ENCODE measurements around the gene AOPEP. TPM values are rescaled to one million over a fixed set of nuclear protein-coding genes. Genes with fewer than 3 reads are reported as not detected.
"Not testable (repeated sequence)": the region's sequence is repeated elsewhere in the genome, so short reads cannot be mapped to it uniquely, and the experiment has no call there.

The AOPEP gene
- total RNA-seq, 1 donor from 2014 or later = 22.1 TPM

GRCh38 chr9:95014917-95015316 is 288.4 kb downstream of the AOPEP start:
- no peak overlapping the region for H3K4me3 Mint-ChIP-seq (ENCODE audit: unreplicated experiment)
- H3K36me3 Mint-ChIP-seq (ENCODE audit: low read depth, unreplicated experiment) = peaks cover 5% of the 10 kb centered on the region
- H3K27me3 Mint-ChIP-seq (ENCODE audit: unreplicated experiment) = no peaks in the 10 kb centered on the region
- no peak overlapping the region for H3K27ac Mint-ChIP-seq (ENCODE audit: unreplicated experiment)
- H3K9me3 Mint-ChIP-seq (ENCODE audit: unreplicated experiment) = no peaks in the 10 kb centered on the region
- TF ChIP-seq CTCF (IDR thresholded peaks at IDR 0.05; ENCODE audit: unreplicated experiment) = no peak
- DNase-seq (ENCODE audit: low spot score) = no peak
- no peaks in the 10 kb centered on the region for H3K4me1 Mint-ChIP-seq (ENCODE audit: unreplicated experiment)

GRCh38 chr9:95015569-95015968 is 289.1 kb downstream of the AOPEP start:
- no peaks in the 10 kb centered on the region for H3K27me3 Mint-ChIP-seq (ENCODE audit: unreplicated experiment)
- H3K27ac Mint-ChIP-seq (ENCODE audit: unreplicated experiment) = no peak overlapping the region
- H3K9me3 Mint-ChIP-seq (ENCODE audit: unreplicated experiment) = no peaks in the 10 kb centered on the region
- peaks cover 9% of the 10 kb centered on the region for H3K36me3 Mint-ChIP-seq (ENCODE audit: low read depth, unreplicated experiment)
- no peaks in the 10 kb centered on the region for H3K4me1 Mint-ChIP-seq (ENCODE audit: unreplicated experiment)
- no peak for DNase-seq (ENCODE audit: low spot score)
- no peak for TF ChIP-seq CTCF (IDR thresholded peaks at IDR 0.05; ENCODE audit: unreplicated experiment)
- H3K4me3 Mint-ChIP-seq (ENCODE audit: unreplicated experiment) = no peak overlapping the region

DNA sequence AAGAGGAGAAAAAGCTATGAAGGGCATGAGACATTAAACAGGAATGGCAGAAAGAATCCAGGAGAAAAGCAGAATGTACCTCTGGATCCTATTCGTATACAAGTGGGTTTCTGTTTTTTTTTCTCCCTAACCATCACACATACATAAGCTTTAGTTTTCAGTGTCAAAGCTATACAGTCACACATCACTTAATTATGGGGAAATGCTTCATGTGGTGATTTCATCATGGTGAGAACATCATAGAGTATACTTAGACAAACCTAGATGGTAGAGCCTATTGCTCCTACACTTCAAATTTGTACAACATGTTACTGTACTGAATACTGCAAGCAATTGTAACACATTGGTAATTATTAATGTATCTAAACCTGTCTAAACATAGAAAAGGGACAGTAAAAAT is 290.6 kb downstream of the AOPEP start:
- Mint-ChIP-seq H3K27ac (ENCODE audit: unreplicated experiment) (no peak overlapping the region), H3K4me3 (ENCODE audit: unreplicated experiment) (no peak overlapping the region), H3K4me1 (ENCODE audit: unreplicated experiment) (no peaks in the 10 kb centered on the region), H3K36me3 (ENCODE audit: low read depth, unreplicated experiment) (peaks cover 9% of the 10 kb centered on the region), H3K9me3 (ENCODE audit: unreplicated experiment) (no peaks in the 10 kb centered on the region), H3K27me3 (ENCODE audit: unreplicated experiment) (no peaks in the 10 kb centered on the region)
- TF ChIP-seq CTCF (IDR thresholded peaks at IDR 0.05; ENCODE audit: unreplicated experiment) = no peak
- DNase-seq (ENCODE audit: low spot score) = no peak

DNA sequence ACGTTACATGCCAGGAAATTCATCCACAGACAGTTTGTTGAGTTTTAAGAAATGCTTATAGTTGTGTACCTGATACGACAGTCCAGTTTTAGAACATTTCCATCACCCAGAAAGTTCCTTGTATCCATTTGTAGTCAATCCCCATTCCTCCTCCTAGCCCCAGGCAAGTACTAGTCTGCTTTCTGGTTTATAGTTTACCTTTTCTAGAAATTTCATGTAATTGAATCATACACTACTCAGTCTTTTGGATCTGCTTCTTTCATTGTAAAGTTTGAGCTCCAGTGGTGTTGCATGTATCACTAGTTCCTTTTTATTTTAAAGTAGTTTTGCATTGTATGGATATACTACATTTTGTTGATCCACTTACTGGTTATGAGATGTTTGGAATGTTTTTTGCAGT is 291.2 kb downstream of the AOPEP start:
- no peaks in the 10 kb centered on the region for H3K27me3 Mint-ChIP-seq (ENCODE audit: unreplicated experiment)
- no peaks in the 10 kb centered on the region for H3K9me3 Mint-ChIP-seq (ENCODE audit: unreplicated experiment)
- DNase-seq (ENCODE audit: low spot score) = no peak
- TF ChIP-seq CTCF (IDR thresholded peaks at IDR 0.05; ENCODE audit: unreplicated experiment) = no peak
- no peak overlapping the region for H3K4me3 Mint-ChIP-seq (ENCODE audit: unreplicated experiment)
- peaks cover 9% of the 10 kb centered on the region for H3K36me3 Mint-ChIP-seq (ENCODE audit: low read depth, unreplicated experiment)
- H3K27ac Mint-ChIP-seq (ENCODE audit: unreplicated experiment) = no peak overlapping the region
- peaks cover 1% of the 10 kb centered on the region for H3K4me1 Mint-ChIP-seq (ENCODE audit: unreplicated experiment)

GRCh38 chr9:95018099-95018936 is 291.8 kb downstream of the AOPEP start:
- TF ChIP-seq CTCF (IDR thresholded peaks at IDR 0.05; ENCODE audit: unreplicated experiment) = no peak
- no peak overlapping the region for H3K4me3 Mint-ChIP-seq (ENCODE audit: unreplicated experiment)
- H3K27ac Mint-ChIP-seq (ENCODE audit: unreplicated experiment) = no peak overlapping the region

DNA sequence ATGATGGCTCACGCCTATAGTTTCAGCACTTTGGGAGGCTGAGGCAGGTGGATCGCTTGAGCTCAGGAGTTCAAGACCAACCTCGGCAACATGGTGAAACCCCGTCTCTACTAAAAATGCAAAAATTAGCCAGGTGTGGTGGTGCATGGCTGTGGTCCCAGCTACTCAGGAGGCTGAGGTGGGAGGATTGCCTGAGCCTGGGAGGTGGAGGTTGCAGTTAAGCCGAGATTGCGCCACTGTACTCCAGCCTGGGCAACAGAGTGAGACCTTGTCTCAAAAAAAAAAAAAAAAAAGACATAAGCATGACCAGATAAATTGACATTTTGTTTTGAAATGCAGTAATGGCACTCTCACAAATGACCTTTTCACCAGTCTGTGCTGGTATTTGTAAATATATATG is 294.1 kb downstream of the AOPEP start:
- H3K4me3 Mint-ChIP-seq (ENCODE audit: unreplicated experiment); H3K27me3 Mint-ChIP-seq (ENCODE audit: unreplicated experiment); H3K36me3 Mint-ChIP-seq (ENCODE audit: low read depth, unreplicated experiment); DNase-seq (ENCODE audit: low spot score); H3K4me1 Mint-ChIP-seq (ENCODE audit: unreplicated experiment); H3K27ac Mint-ChIP-seq (ENCODE audit: unreplicated experiment); H3K9me3 Mint-ChIP-seq (ENCODE audit: unreplicated experiment): not testable (repeated sequence)

More at GRCh38 chr9:95018099-95018936, 291.8 kb downstream of the AOPEP start:
- Mint-ChIP-seq H3K9me3 (ENCODE audit: unreplicated experiment) (no peaks in the 10 kb centered on the region), H3K4me1 (ENCODE audit: unreplicated experiment) (peaks cover 7% of the 10 kb centered on the region), H3K36me3 (ENCODE audit: low read depth, unreplicated experiment) (peaks cover 9% of the 10 kb centered on the region), H3K27me3 (ENCODE audit: unreplicated experiment) (no peaks in the 10 kb centered on the region)
- no peak for DNase-seq (ENCODE audit: low spot score)
